IMR-90 (cell line): ENCODE data around the gene SEC14L1. TPM values are rescaled to one million over a fixed set of nuclear protein-coding genes. Genes with fewer than 3 reads are reported as not detected.

Experiments
- ATAC-seq: fragments of 200-7000 bp; cut with Tn5 transposase; 2 replicates; pipeline ENCODE4 v1.9.1; 2020; ENCODE audit warnings: low read depth, mild to moderate bottlenecking, moderate library complexity
- BruUV-seq: library from RNA; stranded (reverse); fragments of 400-500 nt; replicated peaks from 2 replicates; lab custom pipeline; 2021; lab: Mats Ljungman, UMichigan
- CTCF ChIA-PET: fragments of 300-600 bp; formaldehyde crosslinking; extraction: SDS; loops from one replicate; lab custom pipeline; 2021; ENCODE audit warnings: antibody characterized with exemption; lab: Yijun Ruan, JAX
- POLR2A ChIA-PET: fragments of 300-600 bp; sonication (Branson Sonifier 250); formaldehyde crosslinking; loops from one replicate; lab custom pipeline; 2022; ENCODE audit warnings: antibody characterized with exemption; ENCODE audit not compliant: unreplicated experiment; lab: Charles Lee
- DNase-seq: peaks from one replicate; pipeline ENCODE4 v3.0.0; 2013
- H2AFZ ChIP-seq: replicated peaks from 2 replicates; pipeline ENCODE3; 2013; ENCODE audit warnings: low read length, mild to moderate bottlenecking; ENCODE audit not compliant: poor library complexity
- H2AK5ac ChIP-seq: 2 replicates; pipeline ENCODE4 v1.6.1; 2013; ENCODE audit warnings: low read depth, low read length, inconsistent platforms
- H2AK9ac ChIP-seq: replicated peaks from 2 replicates; pipeline ENCODE3; 2013; ENCODE audit warnings: mild to moderate bottlenecking, low read depth, low read length, moderate library complexity; ENCODE audit not compliant: poor library complexity
- H2BK120ac ChIP-seq: 2 replicates; pipeline ENCODE4 v1.6.1; 2013; ENCODE audit warnings: low read depth, low read length, inconsistent platforms
- H2BK15ac ChIP-seq: 3 replicates; pipeline ENCODE4 v1.6.1; 2013; ENCODE audit warnings: low read depth, low read length, inconsistent platforms
- H2BK20ac ChIP-seq: 2 replicates; pipeline ENCODE4 v1.6.1; 2013; ENCODE audit warnings: low read depth, mild to moderate bottlenecking, inconsistent platforms, low read length, moderate library complexity
- H2BK5ac ChIP-seq: 2 replicates; pipeline ENCODE4 v1.6.1; 2013; ENCODE audit warnings: mild to moderate bottlenecking, low read depth, low read length, inconsistent platforms; ENCODE audit not compliant: poor library complexity, severe bottlenecking
- H3K14ac ChIP-seq: replicated peaks from 2 replicates; pipeline ENCODE4 v1.6.1; 2013; ENCODE audit warnings: low read depth, low read length, inconsistent platforms
- H3K18ac ChIP-seq: 2 replicates; pipeline ENCODE4 v1.6.1; 2013; ENCODE audit warnings: low read depth, low read length, control low read depth
- H3K23ac ChIP-seq: 2 replicates; pipeline ENCODE4 v1.6.1; 2013; ENCODE audit warnings: low read depth, low read length, inconsistent platforms
- H3K27ac ChIP-seq: 2 replicates; pipeline ENCODE4 v1.5.1; 2013; ENCODE audit warnings: mild to moderate bottlenecking, control low read depth, low read length; ENCODE audit not compliant: insufficient read depth
- H3K27me3 ChIP-seq: 2 replicates; pipeline ENCODE4 v1.6.1; 2013; ENCODE audit warnings: low read length; ENCODE audit not compliant: control insufficient read depth, insufficient read depth
- H3K36me3 ChIP-seq: 2 replicates; pipeline ENCODE4 v1.6.1; 2013; ENCODE audit warnings: low read length, mixed read lengths; ENCODE audit not compliant: control insufficient read depth, insufficient read depth
- H3K4ac ChIP-seq: 2 replicates; pipeline ENCODE4 v1.6.1; 2013; ENCODE audit warnings: low read depth, low read length, inconsistent platforms
- H3K4me1 ChIP-seq: 2 replicates; pipeline ENCODE4 v1.6.1; 2013; ENCODE audit warnings: low read length, mixed read lengths; ENCODE audit not compliant: control insufficient read depth, insufficient read depth
- H3K4me2 ChIP-seq: 2 replicates; pipeline ENCODE4 v1.6.1; 2013; ENCODE audit warnings: low read depth, mild to moderate bottlenecking, control low read depth, low read length, moderate library complexity
- H3K4me3 ChIP-seq: 2 replicates; pipeline ENCODE4 v1.5.1; 2013; ENCODE audit warnings: low read depth, mild to moderate bottlenecking, control low read depth, low read length, moderate library complexity; ENCODE audit not compliant: insufficient read depth
- H3K56ac ChIP-seq: 2 replicates; pipeline ENCODE4 v1.6.1; 2013; ENCODE audit warnings: low read length, inconsistent platforms; ENCODE audit not compliant: insufficient read depth; ENCODE audit errors: extremely low read depth
- H3K79me1 ChIP-seq, 2 experiments: 2 replicates each; pipeline ENCODE4 v1.6.1; 2013; ENCODE audit warnings: low read length in 2 of 2, inconsistent platforms in 1 of 2, low read depth in 1 of 2
- H3K9ac ChIP-seq: 2 replicates; pipeline ENCODE4 v1.6.1; 2013; ENCODE audit warnings: low read depth, low read length, control low read depth
- H3K9me1 ChIP-seq: 2 replicates; pipeline ENCODE4 v1.6.1; 2013; ENCODE audit warnings: low read length, inconsistent platforms; ENCODE audit not compliant: insufficient read depth
- H3K9me3 ChIP-seq: 2 replicates; pipeline ENCODE4 v1.6.1; 2013; ENCODE audit warnings: low read length; ENCODE audit not compliant: control insufficient read depth, insufficient read depth
- H4K20me1 ChIP-seq: 2 replicates; pipeline ENCODE4 v1.6.1; 2013; ENCODE audit warnings: low read length, inconsistent platforms; ENCODE audit not compliant: insufficient read depth
- H4K5ac ChIP-seq: 2 replicates; pipeline ENCODE4 v1.6.1; 2013; ENCODE audit warnings: mild to moderate bottlenecking, low read depth, low read length, control low read depth
- H4K8ac ChIP-seq, 2 experiments: 2 replicates each; pipeline ENCODE4 v1.6.1; 2013; ENCODE audit warnings: low read depth in 2 of 2, low read length in 2 of 2, control low read depth in 1 of 2, inconsistent platforms in 1 of 2
- H4K91ac ChIP-seq: 2 replicates; pipeline ENCODE4 v1.6.1; 2013; ENCODE audit warnings: low read depth, low read length, inconsistent platforms; ENCODE audit not compliant: insufficient read depth
- BHLHE40 ChIP-seq: fragments of 150-350 bp; IDR thresholded peaks from 2 replicates; pipeline ENCODE4 v1.6.1; 2016; ENCODE audit warnings: mild to moderate bottlenecking, low read depth, low read length
- CHD1 ChIP-seq: IDR thresholded peaks from 2 replicates; pipeline ENCODE4 v1.6.1; 2012; ENCODE audit warnings: low read depth, low read length, improper control_type of control experiment
- MXI1 ChIP-seq: IDR thresholded peaks from 2 replicates; pipeline ENCODE4 v1.6.1; 2012; ENCODE audit warnings: low read depth, mild to moderate bottlenecking, low read length, moderate library complexity, borderline replicate concordance
- POLR2A ChIP-seq: IDR thresholded peaks from 2 replicates; pipeline ENCODE4 v1.6.1; 2012; ENCODE audit warnings: mild to moderate bottlenecking, low read depth, low read length
- WGBS, 2 experiments: methylation state at CpG; one replicate each; pipeline versions ENCODE4 v1.1.5 to v1.1.7; 2013; ENCODE audit warnings: missing lambda C conversion rate in 2 of 2; ENCODE audit not compliant: insufficient read length in 1 of 2; ENCODE audit errors: extremely low coverage in 2 of 2; 5-methylcytosine and 5-hydroxymethylcytosine counted together
- dilution Hi-C: fragments of 300-500 bp; cut with HindIII; formaldehyde crosslinking; loops from one replicate; pipeline ENCODE4 v1.14.3; 2018; ENCODE audit warnings: low sequenced_read_pairs; ENCODE audit not compliant: unreplicated experiment
- in situ Hi-C: fragments of 300-500 bp; cut with MboI; formaldehyde crosslinking; loops from 3 replicates; pipeline ENCODE4 v1.14.3; 2019; ENCODE audit warnings: low sequenced_read_pairs, inconsistent platforms, mixed read lengths
- intact Hi-C: fragments of 100-400 bp; cut with micrococcal nuclease; formaldehyde crosslinking; loops from 2 replicates; pipeline ENCODE4 v1.10.0; 2022
- polyA plus RNA-seq, 3 experiments: library from polyadenylated mRNA; depleted of rRNA; stranded (reverse); fragments of >200 nt; gene quantifications; 2 replicates each; pipeline ENCODE4 v1.2.3, GENCODE V29; 2012; ENCODE audit warnings: low replicate concordance in 1 of 3
- total RNA-seq: library from RNA; depleted of rRNA; stranded (reverse); fragments of >200 nt; gene quantifications from 2 replicates; pipeline ENCODE4 v1.2.3, GENCODE V29; 2012
- TF ChIP-seq, protein P1 (sequence below): conservative IDR thresholded peaks from 2 replicates; pipeline ENCODE4 v1.5.1; 2012; ENCODE audit warnings: mild to moderate bottlenecking, low read depth, low read length, improper control_type of control experiment

SEC14L1 gene
- total and polyA plus RNA-seq, 2 of the 4 experiments (the other 2 are of a cell fraction): 24.9 to 35.8 TPM

DNA sequence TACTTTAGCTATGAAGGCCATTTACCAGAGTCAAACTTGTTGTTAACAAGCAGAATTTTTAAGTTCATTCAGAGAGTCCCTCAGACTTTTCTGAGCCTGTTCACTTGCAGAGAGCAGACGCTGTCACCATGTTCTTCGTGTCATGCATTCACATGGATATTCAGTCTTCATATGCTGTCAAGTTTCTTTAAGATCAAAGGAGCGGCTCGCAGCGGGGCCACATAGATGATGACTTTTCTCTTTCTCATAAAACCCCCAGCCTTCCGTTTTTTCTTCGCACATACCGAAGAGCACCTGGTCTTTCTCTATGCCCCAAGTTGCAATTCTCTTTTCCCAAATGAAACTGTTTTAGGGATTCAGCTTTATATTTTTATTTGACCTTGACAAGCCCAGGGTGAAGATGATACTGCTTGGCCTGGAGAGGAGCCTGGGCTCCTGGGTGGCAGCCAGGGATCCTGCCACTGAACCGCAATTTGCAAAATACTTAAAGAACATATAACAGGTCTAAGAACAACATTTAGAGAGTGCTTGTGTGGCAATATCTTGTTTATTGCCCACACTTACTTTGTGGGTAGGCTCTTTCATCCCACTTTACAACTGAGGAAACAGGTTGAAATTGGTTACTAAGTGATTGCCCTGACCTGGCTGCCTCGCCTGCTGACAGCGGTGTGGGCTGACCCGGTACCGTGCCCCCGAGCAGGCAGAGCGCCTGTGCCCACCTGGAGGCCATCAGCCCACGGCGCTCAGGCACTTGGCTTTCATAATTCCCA, 22.9 kb downstream of the SEC14L1 start:
- Histone ChIP-seq H2AFZ (no peak overlapping the region), H2BK120ac (no peak overlapping the region), H3K79me1 (peaks cover 32 to 86% of the 10 kb centered on the region in 2 experiments), H4K8ac (no peak overlapping the region; a peak in 1 of 4 replicates), H3K27ac (no peak overlapping the region), H3K4me1 (peaks cover 17% of the 10 kb centered on the region), H3K9ac (no peak overlapping the region), H3K4ac (no peak overlapping the region; the same call in 1 of the 2 replicates), H3K56ac (no peak overlapping the region), H3K4me3 (no peak overlapping the region), H2AK5ac (peak overlapping the region; percentile 21; the same call in 1 of the 2 replicates), H2BK20ac (no peak overlapping the region), H2BK5ac (no peak overlapping the region), H3K18ac (no peak overlapping the region), H3K4me2 (no peak overlapping the region; the same call in 1 of the 2 replicates), H4K20me1 (peaks cover 69% of the 10 kb centered on the region), H3K36me3 (peaks cover 1% of the 10 kb centered on the region), H3K9me1 (peaks cover 10% of the 10 kb centered on the region), H3K23ac (no peak overlapping the region), H3K14ac (no peak overlapping the region), H4K91ac (no peak overlapping the region), H2AK9ac (no peak overlapping the region), H4K5ac (no peak overlapping the region), H3K9me3 (peaks cover 7% of the 10 kb centered on the region), H3K27me3 (no peaks in the 10 kb centered on the region), H2BK15ac (no peak overlapping the region)
- intact Hi-C loops: no loop called here
- POLR2A ChIA-PET: no interaction called here
- no TSS peak for BruUV-seq
- WGBS, 2 experiments: 77% methylated on average over 9 of the region's 17 CpGs; no CpG with 5 or more reads in 1 of the 2 experiments
- CTCF ChIA-PET: no interaction called here
- DNase-seq: no peak
- dilution Hi-C loops: no loop called here
- ATAC-seq: no peak
- no peak for TF ChIP-seq BHLHE40
- TF ChIP-seq, protein P1, sequence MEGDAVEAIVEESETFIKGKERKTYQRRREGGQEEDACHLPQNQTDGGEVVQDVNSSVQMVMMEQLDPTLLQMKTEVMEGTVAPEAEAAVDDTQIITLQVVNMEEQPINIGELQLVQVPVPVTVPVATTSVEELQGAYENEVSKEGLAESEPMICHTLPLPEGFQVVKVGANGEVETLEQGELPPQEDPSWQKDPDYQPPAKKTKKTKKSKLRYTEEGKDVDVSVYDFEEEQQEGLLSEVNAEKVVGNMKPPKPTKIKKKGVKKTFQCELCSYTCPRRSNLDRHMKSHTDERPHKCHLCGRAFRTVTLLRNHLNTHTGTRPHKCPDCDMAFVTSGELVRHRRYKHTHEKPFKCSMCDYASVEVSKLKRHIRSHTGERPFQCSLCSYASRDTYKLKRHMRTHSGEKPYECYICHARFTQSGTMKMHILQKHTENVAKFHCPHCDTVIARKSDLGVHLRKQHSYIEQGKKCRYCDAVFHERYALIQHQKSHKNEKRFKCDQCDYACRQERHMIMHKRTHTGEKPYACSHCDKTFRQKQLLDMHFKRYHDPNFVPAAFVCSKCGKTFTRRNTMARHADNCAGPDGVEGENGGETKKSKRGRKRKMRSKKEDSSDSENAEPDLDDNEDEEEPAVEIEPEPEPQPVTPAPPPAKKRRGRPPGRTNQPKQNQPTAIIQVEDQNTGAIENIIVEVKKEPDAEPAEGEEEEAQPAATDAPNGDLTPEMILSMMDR: no peak
- no peak for TF ChIP-seq MXI1
- no peak for TF ChIP-seq POLR2A
- TF ChIP-seq CHD1: no peak
- in situ Hi-C loops: no loop called here
